RWPE1 (cell line): Measurements from ENCODE around the gene SRGAP1.

Experiments used
- CTCF ChIA-PET: fragments of 350-600 bp; sonication (Branson Sonifier 250); formaldehyde crosslinking; extraction: SDS; loops from one replicate; lab custom pipeline; 2021; lab: Yijun Ruan, JAX
- POLR2A ChIA-PET: fragments of 400-600 bp; formaldehyde crosslinking; extraction: SDS; loops from one replicate; lab custom pipeline; 2020; ENCODE audit warnings: antibody characterized with exemption; ENCODE audit not compliant: low non-redundant PET; lab: Yijun Ruan, JAX
- DNase-seq: peaks from one replicate; pipeline ENCODE4 v3.0.0; 2012; ENCODE audit warnings: low spot score
- H3K27ac ChIP-seq: fragments of 450-650 bp; 2 replicates; pipeline ENCODE4 v1.5.1; 2017
- TF ChIP-seq, protein P1 (sequence below): fragments of 450-650 bp; conservative IDR thresholded peaks from 2 replicates; pipeline ENCODE4 v1.5.1; 2017; ENCODE audit warnings: low read depth, mild to moderate bottlenecking

The SRGAP1 gene

GRCh38 chr12:64103825-64104740 lies 259.6 kb downstream of the SRGAP1 start:
- POLR2A ChIA-PET = interaction anchor here (1.0 kb wide), 1 partner anchor 16 kb away, joined by 3 read pairs; no protein-coding TSS in a partner anchor
- peak; percentile 81 for DNase-seq
- peak overlapping the region; percentile 86 for H3K27ac ChIP-seq
- TF ChIP-seq, protein P1, sequence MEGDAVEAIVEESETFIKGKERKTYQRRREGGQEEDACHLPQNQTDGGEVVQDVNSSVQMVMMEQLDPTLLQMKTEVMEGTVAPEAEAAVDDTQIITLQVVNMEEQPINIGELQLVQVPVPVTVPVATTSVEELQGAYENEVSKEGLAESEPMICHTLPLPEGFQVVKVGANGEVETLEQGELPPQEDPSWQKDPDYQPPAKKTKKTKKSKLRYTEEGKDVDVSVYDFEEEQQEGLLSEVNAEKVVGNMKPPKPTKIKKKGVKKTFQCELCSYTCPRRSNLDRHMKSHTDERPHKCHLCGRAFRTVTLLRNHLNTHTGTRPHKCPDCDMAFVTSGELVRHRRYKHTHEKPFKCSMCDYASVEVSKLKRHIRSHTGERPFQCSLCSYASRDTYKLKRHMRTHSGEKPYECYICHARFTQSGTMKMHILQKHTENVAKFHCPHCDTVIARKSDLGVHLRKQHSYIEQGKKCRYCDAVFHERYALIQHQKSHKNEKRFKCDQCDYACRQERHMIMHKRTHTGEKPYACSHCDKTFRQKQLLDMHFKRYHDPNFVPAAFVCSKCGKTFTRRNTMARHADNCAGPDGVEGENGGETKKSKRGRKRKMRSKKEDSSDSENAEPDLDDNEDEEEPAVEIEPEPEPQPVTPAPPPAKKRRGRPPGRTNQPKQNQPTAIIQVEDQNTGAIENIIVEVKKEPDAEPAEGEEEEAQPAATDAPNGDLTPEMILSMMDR = no peak
- CTCF ChIA-PET = interaction anchor here (0.6 to 1.9 kb wide), 2 partner anchors 56 to 260 kb away, joined by 3 to 11 read pairs; partner anchors contain the start of gene SRGAP1

GRCh38 chr12:64105026-64105425 lies 260.5 kb downstream of the SRGAP1 start:
- TF ChIP-seq, protein P1 = no peak
- DNase-seq = no peak
- POLR2A ChIA-PET = interaction anchor here (1.0 kb wide), 1 partner anchor 17 kb away, joined by 3 read pairs; no protein-coding TSS in a partner anchor
- CTCF ChIA-PET = no interaction called here
- H3K27ac ChIP-seq = peak overlapping the region; percentile 72

GRCh38 chr12:64107776-64108175 lies 263.3 kb downstream of the SRGAP1 start:
- ChIA-PET POLR2A (no interaction called here), CTCF (no interaction called here)
- TF ChIP-seq, protein P1 = no peak
- no peak for DNase-seq
- no peak overlapping the region for H3K27ac ChIP-seq

DNA sequence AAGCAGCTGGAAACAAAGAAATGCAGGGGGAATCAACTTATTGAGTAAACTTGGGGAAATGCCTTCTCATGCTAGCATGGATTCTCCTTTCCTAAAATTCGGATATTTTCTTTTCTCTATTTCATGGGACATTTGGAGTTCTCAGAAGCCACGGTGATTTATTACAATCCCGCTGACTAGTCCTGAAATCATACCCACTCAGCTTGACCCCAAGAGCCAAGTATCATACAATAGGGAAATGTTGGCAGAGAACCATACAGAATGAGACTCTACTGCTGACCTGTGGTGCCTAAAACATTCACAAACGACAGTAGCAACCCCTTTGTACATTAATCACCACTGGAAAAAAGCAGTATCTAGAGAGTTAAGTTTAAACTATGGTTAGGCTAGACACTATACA lies 265.2 kb downstream of the SRGAP1 start:
- TF ChIP-seq, protein P1 = no peak
- no peak for DNase-seq
- POLR2A ChIA-PET = no interaction called here
- CTCF ChIA-PET = interaction anchor here (0.6 kb wide), 1 partner anchor 147 kb away, joined by 3 read pairs; no protein-coding TSS in a partner anchor
- no peak overlapping the region for H3K27ac ChIP-seq

GRCh38 chr12:64110864-64111263 lies 266.4 kb downstream of the SRGAP1 start:
- POLR2A ChIA-PET = no interaction called here
- TF ChIP-seq, protein P1 = no peak
- no peak for DNase-seq
- CTCF ChIA-PET = interaction anchor here (0.7 kb wide), 1 partner anchor 64 kb away, joined by 3 read pairs; no protein-coding TSS in a partner anchor
- H3K27ac ChIP-seq = no peak overlapping the region

- TF ChIP-seq, protein P1 = no peak
- DNase-seq = no peak
- ChIA-PET POLR2A (no interaction called here), CTCF (interaction anchor here (0.7 kb wide), 1 partner anchor 88 kb away, joined by 3 read pairs; no protein-coding TSS in a partner anchor)
- H3K27ac ChIP-seq = no peak overlapping the region
These were observed 272.5 kb downstream of the SRGAP1 start for GRCh38 chr12:64116969-64117368.
